HepG2 (cell line): Measurements from ENCODE around the gene ASF1B. TPM values are rescaled to one million over a fixed set of nuclear protein-coding genes. Genes with fewer than 3 reads are reported as not detected.
A peak's percentile ranks its signal among the peaks of the same experiment; 100 is the strongest.

Experiments
- AKAP8 ChIP-seq: sonication (generic); formaldehyde crosslinking; IDR thresholded peaks from 2 replicates; pipeline ENCODE4 v1.5.1; 2020; ENCODE audit warnings: mild to moderate bottlenecking, missing genetic modification reagents
- CHD4 ChIP-seq: fragments of 200-600 bp; sonication (generic); IDR thresholded peaks from 2 replicates; pipeline ENCODE4 v1.7.0; 2017; ENCODE audit warnings: mild to moderate bottlenecking, low read length, borderline replicate concordance
- DBP ChIP-seq: sonication (generic); formaldehyde crosslinking; IDR thresholded peaks from 2 replicates; pipeline ENCODE4 v1.4.0; 2020; ENCODE audit warnings: missing genetic modification reagents; ENCODE audit errors: not compliant biosample characterization
- DNMT3B ChIP-seq: conservative IDR thresholded peaks from 2 replicates; pipeline ENCODE4 v1.6.1; 2016; ENCODE audit warnings: missing biosample characterization, control low read depth
- HNF1A ChIP-seq, 2 experiments: sonication (generic) in 1 of 2; formaldehyde crosslinking in 1 of 2; IDR thresholded peaks; 2 replicates each; pipeline versions ENCODE4 v1.4.0 to v1.6.1; 2016 to 2020; ENCODE audit warnings: borderline replicate concordance in 1 of 2, low read depth in 1 of 2, mild to moderate bottlenecking in 1 of 2, missing genetic modification reagents in 1 of 2
- MIER3 ChIP-seq: IDR thresholded peaks from 2 replicates; pipeline ENCODE4 v1.6.1; 2016; ENCODE audit warnings: missing compliant biosample characterization, borderline replicate concordance
- NR0B2 ChIP-seq: sonication (generic); formaldehyde crosslinking; IDR thresholded peaks from 2 replicates; pipeline ENCODE4 v1.4.0; 2020; ENCODE audit warnings: mild to moderate bottlenecking, missing genetic modification reagents
- PHB2 ChIP-seq: fragments of 450-650 bp; IDR thresholded peaks from 2 replicates; pipeline ENCODE4 v1.6.1; 2018; ENCODE audit not compliant: partially characterized antibody
- RBAK ChIP-seq: sonication (generic); formaldehyde crosslinking; IDR thresholded peaks from 2 replicates; pipeline ENCODE4 v1.5.1; 2020; ENCODE audit warnings: mild to moderate bottlenecking, missing genetic modification reagents
- RERE ChIP-seq: IDR thresholded peaks from 2 replicates; pipeline ENCODE4 v1.6.1; 2016; ENCODE audit warnings: low read depth, missing genetic modification reagents, missing compliant biosample characterization
- TFE3 ChIP-seq: IDR thresholded peaks from 2 replicates; pipeline ENCODE4 v1.6.1; 2016
- ZNF275 ChIP-seq: sonication (generic); formaldehyde crosslinking; IDR thresholded peaks from 2 replicates; pipeline ENCODE4 v1.8.0; 2022; ENCODE audit warnings: missing genetic modification reagents, mild to moderate bottlenecking, inconsistent platforms, borderline replicate concordance
- ZNF564 ChIP-seq: sonication (generic); formaldehyde crosslinking; IDR thresholded peaks from 2 replicates; pipeline ENCODE4 v1.8.1; 2023; ENCODE audit warnings: mild to moderate bottlenecking, missing genetic modification reagents
- ZNF672 ChIP-seq: sonication (generic); formaldehyde crosslinking; IDR thresholded peaks from 2 replicates; pipeline ENCODE4 v1.8.1; 2022; ENCODE audit warnings: missing genetic modification reagents
- polyA plus RNA-seq, 8 experiments: library from polyadenylated mRNA; depleted of rRNA in 3 of 8; stranded (reverse) in 7 of 8; unstranded in 1 of 8; fragments of >200 nt; fragmentation: Illumina TruSeq in 4 of 8; extraction: Trizol in 4 of 8; gene quantifications; 2 replicates each; pipeline versions ENCODE4 v1.2.1 to v1.2.3, GENCODE V29; 2011 to 2016; ENCODE audit warnings: low read depth in 4 of 8, missing spikeins in 1 of 8, mixed read lengths in 1 of 8; ENCODE audit not compliant: insufficient read depth in 1 of 8
- total RNA-seq, 5 experiments: library from RNA; depleted of rRNA; stranded (reverse); fragments of >200 nt; fragmentation: Illumina TruSeq; extraction: Trizol; gene quantifications; 2 replicates each; pipeline ENCODE4 v1.2.3, GENCODE V29; 2016; ENCODE audit warnings: low read depth in 1 of 5

Gene ASF1B
- total and polyA plus RNA-seq, 2 of the 13 experiments (the other 11 are each of a cell fraction or from before 2014, with no cell fraction given), result 18.2 to 24.8 TPM

- no peak for TF ChIP-seq ZNF564 (CRISPR knock-in tag)
- no peak for TF ChIP-seq ZNF275 (CRISPR knock-in tag)
- TF ChIP-seq HNF1A (IDR thresholded peaks at IDR 0.05; ENCODE audit: low read depth), result no peak
- TF ChIP-seq HNF1A (CRISPR knock-in tag; IDR thresholded peaks at IDR 0.05; ENCODE audit: borderline replicate concordance), result no peak
- no peak for TF ChIP-seq RERE
- TF ChIP-seq AKAP8 (CRISPR knock-in tag), result no peak
- no peak for TF ChIP-seq DNMT3B (CRISPR knock-in tag)
- TF ChIP-seq MIER3 (CRISPR knock-in tag), result no peak
- no peak for TF ChIP-seq PHB2
- TF ChIP-seq TFE3 (CRISPR knock-in tag), result 0 out of 2 replicates have a peak, but pooled peaks have one; percentile 5
- no peak for TF ChIP-seq RBAK
- no peak for TF ChIP-seq NR0B2 (CRISPR knock-in tag)
- no peak for TF ChIP-seq CHD4
- TF ChIP-seq ZNF672 (CRISPR knock-in tag), result no peak
- no peak for TF ChIP-seq DBP (CRISPR knock-in tag)
Observed at GRCh38 chr19:14085309-14085995, 50.9 kb downstream of the ASF1B start, which contains the start of gene C19orf67 (continued).
